ENCODE results near the gene SEMA4D.
"Not testable (repeated sequence)": the region's sequence is repeated elsewhere in the genome, so short reads cannot be mapped to it uniquely, and the experiment has no call there.

The SEMA4D gene

GRCh38 chr9:89479669-89480011 is 18.3 kb downstream of the SEMA4D start:
- DNase-seq = peak; percentile 2

- DNase-seq = peak; percentile 3
These were observed 18.9 kb downstream of the SEMA4D start for GRCh38 chr9:89478821-89479668.

- DNase-seq = peak; percentile 68
These were observed 19.9 kb downstream of the SEMA4D start for GRCh38 chr9:89477811-89478630.

GRCh38 chr9:89477384-89477783 is 20.5 kb downstream of the SEMA4D start:
- peak; percentile 65 for DNase-seq

- no peak for DNase-seq
These were observed 21.4 kb downstream of the SEMA4D start for GRCh38 chr9:89476546-89476945.

GRCh38 chr9:89475891-89476440 is 21.9 kb downstream of the SEMA4D start:
- no peak for DNase-seq

- DNase-seq = no peak
These were observed 23.0 kb downstream of the SEMA4D start for GRCh38 chr9:89474939-89475338.

GRCh38 chr9:89473762-89474469 is 24.0 kb downstream of the SEMA4D start:
- no peak for DNase-seq

GRCh38 chr9:89471796-89472320 is 26.1 kb downstream of the SEMA4D start:
- not testable (repeated sequence) for DNase-seq

GRCh38 chr9:89471390-89471789 is 26.5 kb downstream of the SEMA4D start:
- no peak for DNase-seq

- DNase-seq = no peak
These were observed 27.6 kb downstream of the SEMA4D start for GRCh38 chr9:89470224-89470839.

GRCh38 chr9:89469003-89469402 is 28.9 kb downstream of the SEMA4D start:
- DNase-seq = no peak

- DNase-seq = no peak
These were observed 29.5 kb downstream of the SEMA4D start for GRCh38 chr9:89468281-89468960.

- DNase-seq = no peak
These were observed 30.7 kb downstream of the SEMA4D start for GRCh38 chr9:89467278-89467625.

- peak; percentile 66 for DNase-seq
These were observed 31.2 kb downstream of the SEMA4D start for GRCh38 chr9:89466451-89467277.

- DNase-seq = no peak
These were observed 32.1 kb downstream of the SEMA4D start for GRCh38 chr9:89465726-89466308.

GRCh38 chr9:89465001-89465451 is 32.9 kb downstream of the SEMA4D start:
- DNase-seq = no peak

- no peak for DNase-seq
These were observed 33.5 kb downstream of the SEMA4D start for GRCh38 chr9:89464300-89464901.

GRCh38 chr9:89462817-89463683 is 34.9 kb downstream of the SEMA4D start:
- no peak for DNase-seq

All from activated naive CD4-positive, alpha-beta T cell treated with Interleukin-2 at 50 U/mL for 16 hours (primary cell).